K562 (cell line): ENCODE measurements around the gene KIF17. TPM values are rescaled to one million over a fixed set of nuclear protein-coding genes. Genes with fewer than 3 reads are reported as not detected.

Source experiments
- ARID4B ChIP-seq: sonication (generic); formaldehyde crosslinking; IDR thresholded peaks from 2 replicates; pipeline ENCODE4 v1.8.0; 2022; ENCODE audit warnings: mild to moderate bottlenecking, missing genetic modification reagents
- BRD9 ChIP-seq: fragments of 450-650 bp; IDR thresholded peaks from 2 replicates; pipeline ENCODE4 v1.6.1; 2018; ENCODE audit warnings: low read depth; ENCODE audit not compliant: partially characterized antibody
- FIP1L1 ChIP-seq: fragments of 200-400 bp; formaldehyde crosslinking; IDR thresholded peaks from 2 replicates; pipeline ENCODE4 v1.6.1; 2018; ENCODE audit warnings: mild to moderate bottlenecking, low read depth, low read length; ENCODE audit not compliant: poor library complexity, severe bottlenecking
- FOSL1 ChIP-seq: fragments of 200-800 bp; sonication (Bioruptor generic); conservative IDR thresholded peaks from 2 replicates; pipeline ENCODE4 v1.6.1; 2016; ENCODE audit warnings: missing genetic modification characterization, missing compliant biosample characterization
- GABPB1 ChIP-seq: sonication (generic); formaldehyde crosslinking; IDR thresholded peaks from 2 replicates; pipeline ENCODE4 v1.8.0; 2022; ENCODE audit warnings: mild to moderate bottlenecking, missing genetic modification reagents
- HMGN3 ChIP-seq: IDR thresholded peaks from 2 replicates; pipeline ENCODE4 v1.6.1; 2011; ENCODE audit warnings: borderline replicate concordance, low read depth, mild to moderate bottlenecking, mixed read lengths, low read length; ENCODE audit not compliant: insufficient read length; ENCODE audit errors: extremely low read depth
- LCOR ChIP-seq: sonication (generic); formaldehyde crosslinking; IDR thresholded peaks from 2 replicates; pipeline ENCODE4 v1.8.0; 2022; ENCODE audit warnings: mild to moderate bottlenecking, missing genetic modification reagents
- MYNN ChIP-seq, 2 experiments: sonication (generic); formaldehyde crosslinking in 1 of 2; IDR thresholded peaks; 2 replicates each; pipeline versions ENCODE4 v1.5.0 to v1.6.1; 2016 to 2020; ENCODE audit warnings: antibody characterized with exemption in 1 of 2, missing genetic modification reagents in 1 of 2
- NFIC ChIP-seq: fragments of 450-650 bp; IDR thresholded peaks from 2 replicates; pipeline ENCODE4 v1.6.1; 2017; ENCODE audit warnings: mild to moderate bottlenecking, inconsistent platforms
- PHF20 ChIP-seq: fragments of 450-650 bp; IDR thresholded peaks from 2 replicates; pipeline ENCODE4 v1.6.1; 2018; ENCODE audit not compliant: partially characterized antibody
- PHTF2 ChIP-seq: fragments of 250-450 bp; sonication (Bioruptor Pico); IDR thresholded peaks from 2 replicates; pipeline ENCODE4 v1.5.0; 2021; ENCODE audit warnings: mild to moderate bottlenecking
- RAD51 ChIP-seq: fragments of 450-650 bp; IDR thresholded peaks from 2 replicates; pipeline ENCODE4 v1.7.1; 2016; ENCODE audit warnings: low read depth, mild to moderate bottlenecking, borderline replicate concordance
- SIRT6 ChIP-seq: IDR thresholded peaks from one replicate; pipeline ENCODE4 v1.6.1; 2012; ENCODE audit warnings: low read depth, mild to moderate bottlenecking, control low read depth, inconsistent platforms, low read length, moderate library complexity
- SIX5 ChIP-seq, 2 experiments: IDR thresholded peaks; 2 replicates each; pipeline ENCODE4 v1.6.1; 2011; ENCODE audit warnings: low read length in 2 of 2, borderline replicate concordance in 1 of 2, low read depth in 1 of 2, mild to moderate bottlenecking in 1 of 2, moderate library complexity in 1 of 2; ENCODE audit not compliant: insufficient read depth in 1 of 2
- TAF1 ChIP-seq: IDR thresholded peaks from 2 replicates; pipeline ENCODE4 v1.6.1; 2011; ENCODE audit warnings: mild to moderate bottlenecking, low read length, moderate library complexity; ENCODE audit not compliant: insufficient read depth, control insufficient read depth, severe bottlenecking; ENCODE audit errors: extremely low read depth
- ZBTB43 ChIP-seq: sonication (generic); formaldehyde crosslinking; IDR thresholded peaks from 2 replicates; pipeline ENCODE4 v1.8.0; 2023; ENCODE audit warnings: mild to moderate bottlenecking, missing genetic modification reagents
- ZNF133 ChIP-seq: fragments of 250-450 bp; sonication (Bioruptor Pico); IDR thresholded peaks from 2 replicates; pipeline ENCODE4 v1.4.0; 2020; ENCODE audit warnings: mild to moderate bottlenecking
- ZNF655 ChIP-seq: fragments of 250-450 bp; sonication (Bioruptor Pico); IDR thresholded peaks from 2 replicates; pipeline ENCODE4 v1.5.0; 2021
- ZNF668 ChIP-seq: fragments of 250-450 bp; sonication (Bioruptor Pico); IDR thresholded peaks from 2 replicates; pipeline ENCODE4 v1.8.0; 2022; ENCODE audit warnings: mild to moderate bottlenecking, inconsistent platforms
- ZNF766 ChIP-seq: fragments of 200-800 bp; sonication (Bioruptor generic); conservative IDR thresholded peaks from 2 replicates; pipeline ENCODE4 v1.6.1; 2016; ENCODE audit warnings: missing genetic modification characterization, missing compliant biosample characterization
- polyA plus RNA-seq, 8 experiments: library from polyadenylated mRNA; depleted of rRNA in 4 of 8; stranded (reverse) in 5 of 8; unstranded in 3 of 8; fragments of >200 nt; fragmentation: Nextera tagmentation in 2 of 8; fragmentation: Illumina TruSeq in 1 of 8; extraction: Ambion mirVana in 2 of 8; extraction: Trizol in 1 of 8; gene quantifications; 2 replicates each; pipeline versions ENCODE4 v1.2.1 to v1.2.3, GENCODE V29; 2011 to 2014; ENCODE audit warnings: inconsistent platforms in 1 of 8, missing spikeins in 1 of 8
- total RNA-seq, 7 experiments: library from RNA; depleted of rRNA in 6 of 7; stranded (reverse); fragments of >200 nt in 6 of 7; fragmentation: Illumina TruSeq in 2 of 7; extraction: Trizol in 2 of 7; gene quantifications; 2 replicates each; pipeline versions ENCODE4 v1.2.1 to v1.2.3, GENCODE V29; 2011 to 2021; ENCODE audit warnings: low replicate concordance in 1 of 7

Gene KIF17
- total and polyA plus RNA-seq, 9 of the 15 experiments (the other 6 are each of a cell fraction or from before 2014, with no cell fraction given), result 0.04 to 0.47 (median 0.18) TPM; not detected in 5

DNA sequence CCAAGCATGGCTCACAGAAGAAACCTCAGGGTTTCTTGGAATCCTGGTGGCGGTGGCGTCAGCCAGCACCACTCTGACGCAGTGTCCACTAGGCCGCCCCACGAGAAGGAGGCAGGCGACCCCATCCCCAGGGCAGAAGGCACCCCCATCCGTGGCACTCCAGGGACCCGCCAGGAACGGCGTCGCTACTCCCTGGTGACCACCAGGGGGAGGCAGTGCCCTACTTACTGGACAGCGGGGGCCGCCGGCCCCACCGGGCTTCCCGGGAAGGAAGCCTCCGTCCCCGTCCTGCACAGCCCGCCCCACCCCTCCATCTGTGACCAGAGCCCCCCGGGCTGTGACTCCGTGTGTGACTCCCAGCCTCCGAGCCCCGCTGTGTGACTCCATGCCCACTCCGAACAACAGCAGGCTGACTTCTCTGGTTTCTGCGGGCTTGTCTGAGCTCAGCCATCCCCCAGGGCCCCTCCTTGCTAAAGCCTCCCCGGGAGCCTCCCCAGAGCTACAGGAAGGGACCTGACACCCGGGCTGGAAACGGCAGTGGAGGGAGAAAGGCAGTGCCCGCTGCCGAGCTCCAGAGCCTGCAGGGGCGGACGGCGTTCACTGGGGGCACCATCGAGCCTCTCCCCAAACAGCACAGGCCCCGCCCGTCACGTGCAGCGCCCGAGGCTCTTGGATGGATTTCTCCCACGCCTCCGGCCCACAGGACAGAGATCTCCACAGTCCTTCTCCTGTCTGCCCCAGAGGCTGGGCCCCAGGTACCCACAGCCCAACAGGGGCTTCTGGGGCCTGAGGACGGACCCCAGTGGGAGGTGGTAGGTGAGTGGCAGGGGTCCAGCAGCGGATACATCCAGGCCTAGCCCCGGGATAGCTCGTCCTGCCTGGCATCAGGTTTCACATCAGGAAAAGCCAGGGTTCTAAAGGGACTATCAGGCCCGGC, 21.1 kb downstream of the KIF17 start (continued):
- no peak for TF ChIP-seq ZNF133
- TF ChIP-seq RAD51, result peak; percentile 90
- peak; percentile 34; the same call in 1 of the 2 replicates for TF ChIP-seq NFIC
- TF ChIP-seq ARID4B, result peak; percentile 6; the same call in 1 of the 2 replicates
- no peak for TF ChIP-seq ZNF766 (CRISPR knock-in tag)
- TF ChIP-seq HMGN3, result peak; percentile 85
- no peak for TF ChIP-seq SIX5 (IDR thresholded peaks at IDR 0.05; ENCODE audit: borderline replicate concordance in 1 of 2, insufficient read depth in 1 of 2, low read depth in 1 of 2, low read length in 2 of 2)
- TF ChIP-seq BRD9, result peak; percentile 56
- 0 out of 2 replicates have a peak, but pooled peaks have one; percentile 35 for TF ChIP-seq MYNN (IDR thresholded peaks at IDR 0.05)
- no peak for TF ChIP-seq MYNN (CRISPR knock-in tag; IDR thresholded peaks at IDR 0.05)
- TF ChIP-seq ZNF668, result no peak
- peak; percentile 57; the same call in 1 of the 2 replicates for TF ChIP-seq GABPB1 (CRISPR knock-in tag)
- TF ChIP-seq ZBTB43 (CRISPR knock-in tag), result 0 out of 2 replicates have a peak, but pooled peaks have one; percentile 64
- 0 out of 2 replicates have a peak, but pooled peaks have one; percentile 26 for TF ChIP-seq FOSL1 (tag)
- no peak for TF ChIP-seq PHTF2 (CRISPR knock-in tag)
- no peak for TF ChIP-seq ZNF655 (CRISPR knock-in tag)
- TF ChIP-seq FIP1L1, result no peak
- TF ChIP-seq TAF1, result peak; percentile 30
- peak; percentile 94 for TF ChIP-seq LCOR (CRISPR knock-in tag)
- TF ChIP-seq SIRT6, result no peak
- TF ChIP-seq PHF20, result no peak
